Central memory CD8-positive, alpha-beta T cell (primary cell): Measurements from ENCODE around the gene FOXN3.
A peak's percentile ranks its signal among the peaks of the same experiment; 100 is the strongest.

Source experiments
- ATAC-seq: fragments of 150-1000 bp; cut with Tn5 transposase; replicated peaks from 2 replicates; pipeline ENCODE4 v1.10.0; 2022; ENCODE audit warnings: mild to moderate bottlenecking, moderate FRiP score, moderate number of reproducible peaks; ENCODE audit not compliant: poor library complexity, severe bottlenecking; ENCODE audit errors: extremely low read depth
- DNase-seq, 2 donors: peaks; one replicate each; pipeline ENCODE4 v3.0.0; 2021; ENCODE audit warnings: low spot score in 2 of 2
- H3K27ac Mint-ChIP-seq: one replicate; pipeline ENCODE4 v1.8.0; 2022; ENCODE audit warnings: low read depth, mild to moderate bottlenecking, moderate library complexity, mixed read lengths
- H3K27me3 Mint-ChIP-seq: one replicate; pipeline ENCODE4 v1.8.0; 2022; ENCODE audit warnings: mixed read lengths
- H3K36me3 Mint-ChIP-seq: one replicate; pipeline ENCODE4 v1.8.0; 2022; ENCODE audit warnings: mild to moderate bottlenecking, moderate library complexity, mixed read lengths; ENCODE audit not compliant: insufficient read depth
- H3K4me1 Mint-ChIP-seq: one replicate; pipeline ENCODE4 v1.8.0; 2022; ENCODE audit warnings: mixed read lengths
- H3K4me3 Mint-ChIP-seq: one replicate; pipeline ENCODE4 v1.8.0; 2022; ENCODE audit warnings: mild to moderate bottlenecking, moderate library complexity, mixed read lengths
- H3K9me3 Mint-ChIP-seq: one replicate; pipeline ENCODE4 v1.8.0; 2022; ENCODE audit warnings: mixed read lengths

FOXN3 gene

GRCh38 chr14:89268514-89268913, 148.5 kb downstream of the FOXN3 start:
- Mint-ChIP-seq H3K9me3 (no peaks in the 10 kb centered on the region), H3K27ac (no peak overlapping the region), H3K4me3 (no peak overlapping the region), H3K27me3 (no peaks in the 10 kb centered on the region), H3K36me3 (peaks cover 8% of the 10 kb centered on the region), H3K4me1 (peaks cover 69% of the 10 kb centered on the region)
- no peak for ATAC-seq
- DNase-seq = no peak

DNA sequence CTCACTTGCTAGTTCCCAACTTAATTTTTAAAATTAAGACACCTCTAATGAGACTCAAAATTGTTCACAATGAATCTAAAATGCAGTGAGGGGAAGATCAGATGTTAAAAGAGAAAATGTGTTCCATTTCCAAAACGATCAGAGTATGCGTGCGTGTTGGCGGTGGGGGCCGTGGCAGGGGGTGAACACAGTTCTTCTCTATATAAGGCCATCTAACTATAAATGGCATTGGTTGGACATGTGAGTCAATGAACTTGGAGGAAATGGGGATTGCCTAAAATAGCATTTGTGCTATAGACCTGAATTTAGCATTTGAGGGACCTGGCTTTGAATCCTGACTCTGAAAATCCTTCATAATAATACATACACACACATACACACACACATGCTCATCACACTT, 149.4 kb downstream of the FOXN3 start:
- DNase-seq = no peak
- Mint-ChIP-seq H3K9me3 (no peaks in the 10 kb centered on the region), H3K4me1 (peaks cover 62% of the 10 kb centered on the region), H3K4me3 (no peak overlapping the region), H3K27me3 (no peaks in the 10 kb centered on the region), H3K36me3 (peaks cover 8% of the 10 kb centered on the region), H3K27ac (no peak overlapping the region)
- ATAC-seq = no peak

DNA sequence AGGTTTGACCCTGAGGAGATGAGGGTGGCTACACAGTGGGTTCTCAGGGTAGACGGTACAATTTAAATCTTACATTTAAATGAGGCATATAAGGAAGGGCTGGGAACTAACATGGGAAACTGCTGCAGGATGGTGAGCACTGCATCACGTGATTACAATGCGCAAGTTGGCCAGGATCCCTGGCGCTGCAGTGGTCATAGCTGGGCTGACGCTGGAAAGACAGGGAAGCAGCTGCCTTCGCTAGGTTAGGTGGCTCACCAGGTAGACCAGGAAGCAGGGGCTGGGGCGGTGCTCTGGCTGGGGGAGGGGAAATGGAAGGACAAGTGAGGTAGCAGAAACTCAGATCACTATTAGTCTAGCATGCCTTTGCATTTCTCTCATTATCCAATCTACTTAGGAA, 149.9 kb downstream of the FOXN3 start:
- Mint-ChIP-seq H3K27ac (no peak overlapping the region), H3K27me3 (no peaks in the 10 kb centered on the region), H3K9me3 (no peaks in the 10 kb centered on the region), H3K36me3 (peaks cover 8% of the 10 kb centered on the region), H3K4me1 (peaks cover 65% of the 10 kb centered on the region), H3K4me3 (no peak overlapping the region)
- ATAC-seq = no peak
- DNase-seq = no peak

DNA sequence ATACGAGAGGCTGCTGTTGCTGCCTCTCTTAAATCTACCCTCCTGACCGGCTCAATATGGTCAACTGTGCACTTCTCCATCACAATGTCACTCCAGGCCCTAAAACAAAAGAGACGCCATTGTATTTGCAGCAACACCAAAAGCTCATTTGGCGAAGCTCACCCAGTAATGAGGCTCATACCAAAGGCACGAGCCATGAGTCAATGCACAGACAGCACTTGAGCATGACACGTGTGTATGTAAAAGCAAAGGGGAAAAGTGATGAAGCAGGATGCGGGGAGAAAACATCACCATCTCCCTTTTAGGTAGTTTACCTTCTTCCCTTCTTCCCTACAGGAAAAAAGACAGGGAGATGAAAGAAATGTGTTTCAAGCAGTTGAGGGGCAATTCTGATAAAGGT, 150.3 kb downstream of the FOXN3 start:
- Mint-ChIP-seq H3K9me3 (no peaks in the 10 kb centered on the region), H3K27me3 (no peaks in the 10 kb centered on the region), H3K36me3 (peaks cover 8% of the 10 kb centered on the region), H3K4me3 (no peak overlapping the region), H3K27ac (no peak overlapping the region), H3K4me1 (peaks cover 69% of the 10 kb centered on the region)
- ATAC-seq (no peak), DNase-seq (no peak)

- Mint-ChIP-seq H3K4me3 (no peak overlapping the region), H3K9me3 (no peaks in the 10 kb centered on the region), H3K36me3 (peaks cover 8% of the 10 kb centered on the region), H3K27ac (no peak overlapping the region), H3K4me1 (peaks cover 65% of the 10 kb centered on the region), H3K27me3 (no peaks in the 10 kb centered on the region)
- ATAC-seq (no peak), DNase-seq (no peak)
Observed at GRCh38 chr14:89265234-89265633, 151.8 kb downstream of the FOXN3 start.

DNA sequence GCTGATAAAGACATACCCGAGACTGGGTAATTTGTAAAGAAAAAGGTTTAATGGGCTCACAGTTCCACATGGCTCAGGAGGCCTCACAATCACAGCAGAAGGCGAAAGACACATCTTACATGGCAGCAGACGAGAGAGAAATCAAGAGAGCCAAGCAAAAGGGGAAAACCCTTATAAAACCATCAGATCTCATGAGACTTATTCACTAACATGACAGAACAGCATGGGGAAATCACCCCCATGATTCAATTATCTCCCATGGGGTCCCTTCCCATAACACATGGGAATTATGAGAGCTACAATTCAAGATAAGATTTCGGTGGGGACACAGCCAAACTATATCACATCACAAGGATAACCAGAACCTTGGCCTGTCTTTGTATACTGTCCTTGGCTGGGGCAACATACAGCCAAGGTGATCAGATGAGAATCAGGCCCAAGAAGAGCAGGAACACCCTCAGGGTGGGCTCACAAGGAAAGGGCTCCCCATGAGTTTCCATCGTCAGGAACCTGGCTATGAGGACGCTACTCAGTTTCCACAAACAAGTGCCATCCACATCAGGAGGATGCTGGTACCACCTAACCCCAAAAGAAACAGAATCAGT, 152.7 kb downstream of the FOXN3 start:
- Mint-ChIP-seq H3K36me3 (peaks cover 10% of the 10 kb centered on the region), H3K9me3 (no peaks in the 10 kb centered on the region), H3K4me1 (peaks cover 60% of the 10 kb centered on the region), H3K27ac (peak overlapping the region; percentile 23), H3K4me3 (no peak overlapping the region), H3K27me3 (no peaks in the 10 kb centered on the region)
- no peak for DNase-seq
- no peak for ATAC-seq

DNA sequence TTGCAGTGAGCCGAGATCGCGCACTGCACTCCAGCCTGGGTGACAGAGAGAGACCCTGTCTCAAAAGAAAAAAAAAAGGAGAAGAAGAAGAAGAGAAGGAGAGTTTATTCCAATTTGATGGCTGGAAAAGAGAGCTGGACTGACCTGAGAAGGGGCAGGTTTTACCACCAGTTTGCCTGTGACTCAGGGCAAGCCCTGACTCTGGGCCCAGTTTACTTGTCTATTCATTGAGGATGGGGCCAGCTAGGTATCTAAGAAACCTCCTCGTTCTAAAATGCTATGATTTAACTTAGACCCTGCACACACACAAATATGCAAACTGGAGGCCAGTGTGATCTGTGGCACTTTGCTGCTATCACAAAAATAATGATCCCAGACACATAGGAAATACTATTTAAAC, 155.0 kb downstream of the FOXN3 start:
- peaks cover 49% of the 10 kb centered on the region for H3K4me1 Mint-ChIP-seq
- H3K9me3 Mint-ChIP-seq = no peaks in the 10 kb centered on the region
- no peak overlapping the region for H3K4me3 Mint-ChIP-seq
- H3K36me3 Mint-ChIP-seq = peaks cover 13% of the 10 kb centered on the region
- ATAC-seq (no peak), DNase-seq (no peak)
- H3K27ac Mint-ChIP-seq = no peak overlapping the region
- no peaks in the 10 kb centered on the region for H3K27me3 Mint-ChIP-seq

DNA sequence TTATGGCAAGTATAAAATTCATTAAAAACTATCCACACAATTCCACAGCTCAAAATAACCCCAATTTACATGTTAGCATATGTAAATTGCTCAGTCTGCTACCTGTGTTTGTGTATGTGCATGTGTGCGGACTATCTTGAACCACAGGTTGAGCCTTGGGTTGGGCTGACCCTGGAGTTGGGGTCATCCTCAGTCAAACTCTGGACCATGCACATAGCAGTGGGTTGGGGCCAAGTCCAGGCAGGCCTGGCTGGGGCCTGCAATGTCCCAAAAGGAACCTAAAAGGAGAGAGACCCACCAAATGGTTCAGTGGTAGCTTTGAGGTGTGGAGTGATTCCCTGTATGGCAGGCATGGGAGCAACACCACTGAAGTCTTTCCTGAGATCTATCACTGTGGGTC, 156.1 kb downstream of the FOXN3 start:
- H3K4me3 Mint-ChIP-seq = no peak overlapping the region
- H3K36me3 Mint-ChIP-seq = peaks cover 8% of the 10 kb centered on the region
- no peak overlapping the region for H3K27ac Mint-ChIP-seq
- ATAC-seq (no peak), DNase-seq (no peak)
- H3K4me1 Mint-ChIP-seq = peaks cover 52% of the 10 kb centered on the region
- no peaks in the 10 kb centered on the region for H3K9me3 Mint-ChIP-seq
- H3K27me3 Mint-ChIP-seq = no peaks in the 10 kb centered on the region

- Mint-ChIP-seq H3K36me3 (peaks cover 7% of the 10 kb centered on the region), H3K4me3 (no peak overlapping the region), H3K27me3 (no peaks in the 10 kb centered on the region), H3K27ac (peak overlapping the region; percentile 39), H3K4me1 (peaks cover 53% of the 10 kb centered on the region), H3K9me3 (no peaks in the 10 kb centered on the region)
- ATAC-seq (no peak), DNase-seq (no peak)
Observed at GRCh38 chr14:89259951-89260609, 157.0 kb downstream of the FOXN3 start.

GRCh38 chr14:89258728-89259273, 158.2 kb downstream of the FOXN3 start:
- no peak for DNase-seq
- Mint-ChIP-seq H3K36me3 (peaks cover 8% of the 10 kb centered on the region), H3K9me3 (no peaks in the 10 kb centered on the region), H3K4me3 (no peak overlapping the region), H3K4me1 (peaks cover 57% of the 10 kb centered on the region), H3K27me3 (no peaks in the 10 kb centered on the region), H3K27ac (no peak overlapping the region)
- ATAC-seq = no peak

DNA sequence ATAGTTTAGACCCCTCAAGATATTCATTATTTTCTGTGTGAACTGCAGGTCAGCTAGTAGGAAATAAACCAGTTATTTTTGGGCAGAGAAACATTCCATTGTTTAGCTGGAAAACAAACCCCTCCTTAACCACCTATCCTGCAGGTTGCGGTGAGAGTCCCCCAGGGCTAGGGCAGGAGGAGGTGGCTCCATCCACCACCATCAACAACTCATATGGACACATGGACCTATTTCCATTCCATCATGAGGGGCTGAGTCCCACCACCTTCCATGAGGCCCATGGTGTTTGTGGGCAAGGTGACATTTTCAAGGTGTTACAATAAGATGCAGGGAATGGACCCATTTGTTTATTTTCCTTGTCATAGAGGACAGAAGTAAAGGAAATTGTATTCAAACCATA, 160.1 kb downstream of the FOXN3 start:
- ATAC-seq (no peak), DNase-seq (no peak)
- Mint-ChIP-seq H3K4me3 (no peak overlapping the region), H3K27me3 (no peaks in the 10 kb centered on the region), H3K4me1 (peaks cover 61% of the 10 kb centered on the region), H3K9me3 (no peaks in the 10 kb centered on the region), H3K36me3 (peaks cover 8% of the 10 kb centered on the region), H3K27ac (no peak overlapping the region)

DNA sequence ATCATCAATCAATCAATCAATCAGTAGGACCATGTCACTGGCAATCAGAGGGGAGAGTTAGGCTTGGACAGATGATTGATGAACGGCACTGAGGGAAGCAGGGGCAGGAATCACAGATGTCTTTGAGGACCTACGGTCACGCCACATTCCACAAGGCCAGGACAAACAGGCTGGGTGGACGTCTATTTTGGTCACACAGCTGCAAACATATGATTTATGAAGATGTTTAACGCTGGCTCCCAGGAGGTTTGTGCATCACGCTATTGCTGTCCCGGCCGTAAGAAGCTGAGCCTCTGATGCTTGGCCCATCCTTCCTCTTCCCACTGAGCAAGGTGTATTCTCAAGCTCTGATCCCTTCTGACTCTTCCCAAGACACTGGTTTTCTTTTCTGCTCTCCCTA, 160.8 kb downstream of the FOXN3 start:
- Mint-ChIP-seq H3K9me3 (no peaks in the 10 kb centered on the region), H3K27ac (no peak overlapping the region), H3K27me3 (no peaks in the 10 kb centered on the region), H3K4me1 (peaks cover 58% of the 10 kb centered on the region), H3K4me3 (no peak overlapping the region), H3K36me3 (peaks cover 8% of the 10 kb centered on the region)
- DNase-seq (no peak), ATAC-seq (no peak)

DNA sequence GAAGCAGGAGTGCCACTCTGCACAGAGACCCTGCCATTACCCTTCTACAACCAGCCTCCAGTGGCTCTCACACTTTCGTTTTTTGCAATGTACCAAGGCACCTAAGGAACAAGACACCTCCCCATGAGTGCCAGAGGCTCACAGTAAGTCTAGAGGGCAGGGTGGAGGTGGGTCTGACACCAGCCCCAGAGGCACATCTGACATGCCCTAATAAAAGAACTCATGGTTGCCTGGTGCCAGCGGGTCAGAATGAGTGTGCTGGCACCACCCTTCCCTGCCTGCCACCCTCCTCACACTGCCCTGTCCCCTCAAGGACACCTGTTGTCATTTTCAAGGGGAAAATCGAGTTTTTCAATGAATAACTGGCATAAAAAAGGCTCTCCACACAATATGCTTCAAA, 161.2 kb downstream of the FOXN3 start:
- ATAC-seq (no peak), DNase-seq (no peak)
- no peaks in the 10 kb centered on the region for H3K9me3 Mint-ChIP-seq
- no peak overlapping the region for H3K4me3 Mint-ChIP-seq
- H3K36me3 Mint-ChIP-seq = peaks cover 8% of the 10 kb centered on the region
- H3K27me3 Mint-ChIP-seq = no peaks in the 10 kb centered on the region
- H3K4me1 Mint-ChIP-seq = peaks cover 62% of the 10 kb centered on the region
- H3K27ac Mint-ChIP-seq = no peak overlapping the region
